ENCODE data around the gene KRTAP17-1.

The KRTAP17-1 gene

GRCh38 chr17:41329279-41329948, 13.9 kb upstream of the KRTAP17-1 start:
- peak; percentile 88 for TF ChIP-seq CTCF (IDR thresholded peaks at IDR 0.05; ENCODE audit: low read depth, low read length)
- DNase-seq (ENCODE audit: extremely low read depth, low read depth): peak; percentile 8

DNA sequence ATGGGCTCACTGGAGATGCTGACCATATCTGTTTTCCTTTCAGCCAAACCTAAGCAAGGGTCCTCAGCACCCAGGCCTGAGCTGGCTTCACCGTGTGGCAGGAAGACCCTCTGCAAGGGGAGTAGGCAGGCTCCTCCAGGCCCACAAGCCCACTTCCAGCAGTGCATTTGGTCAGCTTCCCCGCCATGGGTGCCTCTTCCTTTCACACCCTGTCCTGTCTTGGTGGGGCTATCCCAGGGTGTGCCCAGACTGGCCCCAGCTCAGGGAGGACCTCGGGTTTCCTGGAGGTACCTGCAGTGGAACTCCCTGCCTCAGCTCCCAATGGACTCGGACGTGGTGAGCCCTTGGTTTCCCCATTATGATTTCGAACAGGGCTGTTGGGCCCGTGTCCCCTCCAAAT, 12.7 kb upstream of the KRTAP17-1 start:
- no peak for DNase-seq (ENCODE audit: extremely low read depth, low read depth)
- no peak for TF ChIP-seq CTCF (IDR thresholded peaks at IDR 0.05; ENCODE audit: low read depth, low read length)

DNA sequence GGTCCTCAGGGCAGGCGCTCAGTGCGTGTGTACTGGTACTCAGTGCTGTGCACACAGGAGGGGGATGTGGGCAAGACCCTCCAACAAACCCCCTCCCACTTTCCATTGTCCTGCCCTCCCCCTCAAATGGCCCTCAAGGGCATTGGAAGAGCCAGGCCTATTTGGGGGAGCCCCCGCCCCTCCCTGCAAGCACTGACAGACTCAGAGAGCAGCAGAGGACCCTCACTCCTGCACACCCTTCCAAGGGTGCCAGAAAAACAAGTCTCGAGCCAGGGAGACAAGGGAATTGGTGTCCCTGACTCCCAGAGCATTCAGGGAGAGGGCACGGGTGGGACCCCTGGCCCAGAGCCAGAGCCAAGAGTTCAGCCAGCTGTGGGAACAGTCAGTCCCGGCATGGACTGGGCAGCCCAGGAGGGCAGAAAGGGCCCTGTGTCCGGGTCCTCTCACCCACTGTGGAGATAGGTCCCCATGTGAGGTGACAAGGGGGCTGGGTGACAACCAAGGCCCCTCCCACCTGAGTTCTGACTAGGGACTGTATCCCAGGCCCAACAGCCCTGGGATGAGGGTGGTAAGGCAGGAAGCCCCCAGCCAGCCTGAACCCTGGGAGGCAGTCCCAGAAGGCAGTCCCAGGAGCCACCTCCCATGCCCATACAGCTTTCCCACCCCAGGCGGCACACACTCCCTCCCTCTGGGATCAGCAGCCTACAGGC, 12.1 kb upstream of the KRTAP17-1 start:
- no peak for DNase-seq (ENCODE audit: extremely low read depth, low read depth)

DNA sequence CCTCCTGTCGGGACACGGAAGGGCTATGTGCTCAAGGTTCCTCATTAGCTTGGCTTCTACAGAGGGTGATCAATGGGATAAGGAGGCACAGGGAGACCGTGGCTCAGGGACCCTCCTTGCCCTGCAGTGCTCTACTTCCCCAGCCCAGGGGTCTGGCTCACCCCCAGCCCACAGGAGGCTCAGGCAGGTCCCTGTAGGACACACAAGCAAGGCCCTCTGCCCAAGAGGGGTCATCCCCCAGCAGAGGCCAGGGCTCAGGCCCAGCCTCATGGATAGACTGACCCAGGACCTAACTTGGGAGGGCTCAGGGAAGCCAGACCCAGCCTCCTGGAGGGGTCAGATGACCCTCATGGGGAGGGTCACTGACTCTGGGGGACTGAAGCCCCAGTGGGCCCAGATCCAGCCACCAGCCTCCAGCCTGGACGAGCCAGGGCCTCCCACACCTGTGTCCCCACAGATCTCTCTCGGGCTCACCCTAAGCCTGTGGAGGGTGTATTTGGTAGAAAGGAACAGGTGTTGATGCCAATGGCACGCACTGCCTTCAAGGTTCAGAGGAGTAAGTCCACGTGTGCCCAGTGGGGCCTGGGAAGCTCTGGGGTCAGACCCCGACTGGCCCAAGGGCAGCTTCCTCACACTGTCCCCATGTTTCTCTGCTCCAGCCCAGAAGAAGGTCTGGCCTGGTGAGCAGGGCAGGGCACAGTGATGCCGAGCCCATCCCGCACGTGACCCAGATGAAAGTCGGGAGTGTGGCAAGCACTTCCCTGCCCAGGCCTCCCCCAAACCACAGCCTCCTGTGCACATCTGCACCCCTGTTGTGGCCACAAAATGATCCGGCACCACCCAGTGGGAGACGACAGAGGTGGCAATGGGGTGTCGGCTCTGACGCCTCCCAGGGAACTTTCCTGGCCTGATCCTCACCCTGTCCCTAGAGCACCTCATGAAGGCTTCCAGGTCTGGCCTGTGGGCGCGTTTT, 10.9 kb upstream of the KRTAP17-1 start:
- TF ChIP-seq CTCF (IDR thresholded peaks at IDR 0.05; ENCODE audit: low read depth, low read length): no peak
- no peak for DNase-seq (ENCODE audit: extremely low read depth, low read depth)

More for the DNA sequence above, 12.1 kb upstream of the KRTAP17-1 start:
- no peak for TF ChIP-seq CTCF (IDR thresholded peaks at IDR 0.05; ENCODE audit: low read depth, low read length)

DNA sequence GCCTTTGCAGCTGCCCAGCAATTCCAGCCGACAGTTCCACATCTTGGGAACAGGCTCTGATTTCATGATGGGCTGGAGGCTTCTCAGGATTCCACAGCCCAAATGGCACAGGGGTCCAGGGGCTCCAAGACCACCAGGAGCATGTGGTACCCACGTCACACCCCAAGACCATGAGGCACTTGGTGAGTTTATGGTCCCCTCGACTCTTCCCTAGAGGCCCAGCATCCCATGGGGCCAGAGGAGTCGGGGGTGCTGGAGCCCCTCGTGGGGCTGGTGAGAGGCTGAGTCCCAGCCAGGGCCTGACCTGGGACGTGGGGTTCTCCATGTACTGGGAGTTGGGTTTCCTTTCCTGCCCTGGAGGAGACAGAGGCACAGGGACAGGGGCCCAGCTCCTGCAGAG, 10.1 kb upstream of the KRTAP17-1 start:
- no peak for DNase-seq (ENCODE audit: extremely low read depth, low read depth)
- TF ChIP-seq CTCF (IDR thresholded peaks at IDR 0.05; ENCODE audit: low read depth, low read length): no peak

GRCh38 chr17:41325126-41325525, 9.6 kb upstream of the KRTAP17-1 start:
- no peak for DNase-seq (ENCODE audit: extremely low read depth, low read depth)
- no peak for TF ChIP-seq CTCF (IDR thresholded peaks at IDR 0.05; ENCODE audit: low read depth, low read length)
